Endodermal cell (in vitro differentiated cells): ENCODE measurements around the gene IKBKG. TPM values are rescaled to one million over a fixed set of nuclear protein-coding genes. Genes with fewer than 3 reads are reported as not detected.
A peak's percentile ranks its signal among the peaks of the same experiment; 100 is the strongest.

Experiments used
- DNase-seq: peaks from one replicate; pipeline ENCODE4 v3.0.0-alpha.2; 2017
- H3K27ac ChIP-seq: 2 replicates; pipeline ENCODE4 v1.5.1; 2013; ENCODE audit warnings: mild to moderate bottlenecking, low read depth, low read length, moderate library complexity
- H3K27me3 ChIP-seq: 2 replicates; pipeline ENCODE4 v1.6.1; 2013; ENCODE audit warnings: mild to moderate bottlenecking, low read length, moderate library complexity; ENCODE audit not compliant: insufficient read depth, control insufficient read depth, poor library complexity, severe bottlenecking
- H3K36me3 ChIP-seq: 2 replicates; pipeline ENCODE4 v1.7.0; 2013; ENCODE audit warnings: mild to moderate bottlenecking, low read length, moderate library complexity; ENCODE audit not compliant: control insufficient read depth, insufficient read depth
- H3K4me1 ChIP-seq: one replicate; pipeline ENCODE4 v1.7.0; 2013; ENCODE audit warnings: low read length; ENCODE audit not compliant: control insufficient read depth, insufficient read depth
- H3K4me3 ChIP-seq: 2 replicates; pipeline ENCODE4 v1.5.1; 2013; ENCODE audit warnings: mild to moderate bottlenecking, low read length, moderate library complexity
- H3K9ac ChIP-seq: 2 replicates; pipeline ENCODE4 v1.6.1; 2013; ENCODE audit warnings: mild to moderate bottlenecking, low read length, moderate library complexity; ENCODE audit not compliant: poor library complexity, severe bottlenecking; ENCODE audit errors: extremely low read depth
- H3K9me3 ChIP-seq: 2 replicates; pipeline ENCODE4 v1.6.1; 2013; ENCODE audit warnings: mild to moderate bottlenecking, low read length, moderate library complexity; ENCODE audit not compliant: control insufficient read depth
- H3K27ac Mint-ChIP-seq: 2 replicates; pipeline ENCODE4 v1.8.0; 2020; ENCODE audit warnings: mixed read lengths
- H3K27me3 Mint-ChIP-seq: 2 replicates; pipeline ENCODE4 v1.8.0; 2021; ENCODE audit warnings: mild to moderate bottlenecking, mixed read lengths; ENCODE audit not compliant: insufficient read depth
- H3K36me3 Mint-ChIP-seq: 2 replicates; pipeline ENCODE4 v1.8.0; 2020; ENCODE audit warnings: low read depth, mixed read lengths
- H3K4me1 Mint-ChIP-seq: 2 replicates; pipeline ENCODE4 v1.8.0; 2020; ENCODE audit warnings: mixed read lengths
- H3K4me3 Mint-ChIP-seq: 2 replicates; pipeline ENCODE4 v1.8.0; 2020; ENCODE audit warnings: mild to moderate bottlenecking, moderate library complexity, mixed read lengths
- H3K9me3 Mint-ChIP-seq: 2 replicates; pipeline ENCODE4 v1.8.0; 2020; ENCODE audit warnings: mild to moderate bottlenecking, mixed read lengths
- WGBS, 2 experiments: methylation state at CpG; one replicate each; pipeline versions ENCODE4 v1.1.5 to v1.1.7; 2013; ENCODE audit warnings: missing lambda C conversion rate in 2 of 2, mixed read lengths in 1 of 2; ENCODE audit not compliant: insufficient coverage in 1 of 2, insufficient read length in 1 of 2; 5-methylcytosine and 5-hydroxymethylcytosine counted together
- total RNA-seq, 2 donors: library from RNA; stranded (reverse); fragmentation: NEBNext Ultra II Directional in 1 of 2; extraction: Animal tissue kit (Norgen Biotek cat#: 25700) in 1 of 2; gene quantifications; 2 replicates in 1 of 2; 3 replicates in 1 of 2; pipeline ENCODE4 v1.2.1, GENCODE V29; 2021
- TF ChIP-seq, protein P1 (sequence below): fragments of 200-600 bp; sonication (generic); conservative IDR thresholded peaks from 2 replicates; pipeline ENCODE4 v1.5.0; 2021; ENCODE audit warnings: antibody characterized with exemption, mild to moderate bottlenecking

Gene IKBKG
- total RNA-seq, 2 donors from 2014 or later = 19.8 to 20.3 TPM

DNA sequence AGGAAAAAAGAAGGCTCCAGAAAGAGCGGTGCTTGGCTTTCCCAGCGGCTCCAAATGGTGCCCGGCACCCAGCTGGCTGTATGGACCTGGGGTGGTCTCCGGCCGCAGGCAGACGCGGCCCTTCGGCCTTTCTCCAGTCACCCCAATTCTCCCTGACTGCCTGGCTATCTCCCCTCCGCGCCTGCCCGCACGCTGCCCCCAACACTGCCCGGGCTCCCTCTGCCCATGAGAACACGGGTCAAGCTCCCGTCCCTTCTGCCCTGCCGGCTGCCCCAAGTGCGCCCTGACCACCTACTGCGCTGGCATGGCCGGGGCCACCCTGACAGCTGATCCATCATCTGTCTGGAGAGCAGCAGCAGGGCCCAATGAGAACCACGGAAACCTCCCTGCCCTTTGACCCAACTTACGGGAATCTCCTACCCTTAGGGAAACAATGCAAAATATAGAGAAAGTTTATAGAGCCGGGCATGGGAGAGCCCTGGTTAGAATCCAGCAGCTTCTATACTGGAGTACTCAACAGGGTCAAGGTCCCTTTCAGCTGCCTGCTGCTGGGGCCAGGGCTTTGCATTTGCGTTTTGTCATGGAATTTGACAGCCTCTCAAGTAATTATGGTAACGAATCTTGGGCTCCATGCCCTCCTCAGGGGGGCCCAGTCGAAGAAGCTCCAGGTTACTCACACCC is 30.2 kb upstream of the IKBKG start:
- Mint-ChIP-seq H3K27me3 (no peaks in the 10 kb centered on the region), H3K27ac (peak overlapping the region; percentile 86), H3K4me3 (peak overlapping the region; percentile 68), H3K4me1 (peaks cover 11% of the 10 kb centered on the region), H3K9me3 (peaks cover 39% of the 10 kb centered on the region), H3K36me3 (peaks cover 9% of the 10 kb centered on the region)
- no peaks in the 10 kb centered on the region for H3K27me3 ChIP-seq
- no peaks in the 10 kb centered on the region for H3K36me3 ChIP-seq
- H3K9ac ChIP-seq = peak overlapping the region; percentile 49
- TF ChIP-seq, protein P1, sequence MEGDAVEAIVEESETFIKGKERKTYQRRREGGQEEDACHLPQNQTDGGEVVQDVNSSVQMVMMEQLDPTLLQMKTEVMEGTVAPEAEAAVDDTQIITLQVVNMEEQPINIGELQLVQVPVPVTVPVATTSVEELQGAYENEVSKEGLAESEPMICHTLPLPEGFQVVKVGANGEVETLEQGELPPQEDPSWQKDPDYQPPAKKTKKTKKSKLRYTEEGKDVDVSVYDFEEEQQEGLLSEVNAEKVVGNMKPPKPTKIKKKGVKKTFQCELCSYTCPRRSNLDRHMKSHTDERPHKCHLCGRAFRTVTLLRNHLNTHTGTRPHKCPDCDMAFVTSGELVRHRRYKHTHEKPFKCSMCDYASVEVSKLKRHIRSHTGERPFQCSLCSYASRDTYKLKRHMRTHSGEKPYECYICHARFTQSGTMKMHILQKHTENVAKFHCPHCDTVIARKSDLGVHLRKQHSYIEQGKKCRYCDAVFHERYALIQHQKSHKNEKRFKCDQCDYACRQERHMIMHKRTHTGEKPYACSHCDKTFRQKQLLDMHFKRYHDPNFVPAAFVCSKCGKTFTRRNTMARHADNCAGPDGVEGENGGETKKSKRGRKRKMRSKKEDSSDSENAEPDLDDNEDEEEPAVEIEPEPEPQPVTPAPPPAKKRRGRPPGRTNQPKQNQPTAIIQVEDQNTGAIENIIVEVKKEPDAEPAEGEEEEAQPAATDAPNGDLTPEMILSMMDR = no peak
- no peaks in the 10 kb centered on the region for H3K9me3 ChIP-seq
- WGBS, 2 experiments = 13 to 16% methylated on average over 4 to 25 of the region's 25 CpGs
- DNase-seq = peak; percentile 84
- peak overlapping the region; percentile 81 for H3K27ac ChIP-seq
- peak overlapping the region; percentile 81 for H3K4me3 ChIP-seq
- H3K4me1 ChIP-seq = no peaks in the 10 kb centered on the region

DNA sequence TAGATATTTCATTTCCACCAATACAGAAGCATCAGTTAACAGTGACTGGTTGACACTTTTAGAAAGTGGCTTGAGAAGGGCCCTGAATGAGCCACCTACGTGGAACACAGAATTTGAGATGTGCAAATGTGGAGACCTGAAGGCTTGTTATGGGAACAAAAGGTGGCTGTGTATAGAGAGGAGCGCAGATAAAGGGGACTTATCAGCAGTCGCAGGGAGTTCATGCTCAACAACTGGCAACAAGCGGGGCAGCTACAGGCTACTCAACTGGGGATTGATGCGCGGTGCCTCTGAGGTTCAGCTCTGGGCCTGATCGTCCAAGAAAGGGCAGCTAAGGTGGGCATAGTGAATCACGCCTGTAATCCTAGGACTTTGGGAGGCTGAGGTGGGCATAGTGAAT is 28.0 kb upstream of the IKBKG start:
- H3K27ac Mint-ChIP-seq = no peak overlapping the region
- Histone ChIP-seq H3K27ac (no peak overlapping the region), H3K9ac (no peak overlapping the region), H3K9me3 (no peaks in the 10 kb centered on the region), H3K27me3 (no peaks in the 10 kb centered on the region), H3K4me1 (no peaks in the 10 kb centered on the region), H3K4me3 (no peak overlapping the region), H3K36me3 (no peaks in the 10 kb centered on the region)
- no peak for DNase-seq
- TF ChIP-seq, protein P1 = no peak
- H3K36me3 Mint-ChIP-seq = peaks cover 5% of the 10 kb centered on the region
- no peak overlapping the region for H3K4me3 Mint-ChIP-seq
- WGBS, 2 experiments = 95% methylated on average over 7 of the region's 8 CpGs; no CpG with 5 or more reads in 1 of the 2 experiments
- peaks cover 11% of the 10 kb centered on the region for H3K4me1 Mint-ChIP-seq
- H3K27me3 Mint-ChIP-seq = peaks cover 4% of the 10 kb centered on the region
- peaks cover 43% of the 10 kb centered on the region for H3K9me3 Mint-ChIP-seq

DNA sequence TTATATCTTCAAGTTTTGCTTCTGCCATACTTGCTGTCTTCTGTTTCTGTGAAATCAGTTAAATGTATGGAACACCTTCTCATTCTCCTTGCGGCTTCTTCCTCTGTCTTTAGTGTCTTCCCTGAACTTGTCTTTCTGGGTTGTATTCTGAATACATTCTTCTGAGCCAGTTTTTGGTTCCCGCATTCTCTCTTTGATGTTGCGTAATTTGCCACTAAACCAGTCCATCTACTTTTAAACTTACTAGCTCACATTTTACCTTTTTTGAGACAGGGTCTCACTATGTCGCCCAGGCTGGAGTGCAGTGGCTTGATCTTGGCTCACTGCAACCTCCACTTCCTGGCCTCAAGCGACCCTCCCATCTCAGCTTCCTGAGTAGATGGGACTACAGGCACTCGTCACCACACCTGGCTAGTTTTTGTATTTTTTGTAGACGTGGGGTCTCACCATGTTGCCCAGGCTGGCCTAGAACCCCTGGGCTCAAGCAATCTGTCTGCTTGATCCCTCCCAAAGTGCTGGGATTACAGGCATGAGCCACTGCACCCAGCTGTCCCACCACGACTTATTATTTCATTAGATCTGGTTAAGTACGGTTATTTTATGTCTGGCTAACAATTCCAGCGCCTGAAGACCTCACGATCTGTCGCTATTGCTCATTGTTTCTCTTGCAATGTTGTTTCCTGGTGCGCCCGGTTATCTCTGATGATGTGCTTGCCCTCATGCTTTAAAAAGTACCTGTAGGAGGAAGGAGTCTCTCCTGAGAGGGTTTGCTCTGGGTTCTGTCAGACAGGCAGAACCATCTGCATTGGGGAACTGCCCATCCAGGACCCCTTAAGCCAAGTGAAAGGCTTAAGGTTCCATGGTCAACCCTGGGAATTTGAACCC is 21.6 kb upstream of the IKBKG start:
- TF ChIP-seq, protein P1 = no peak
- DNase-seq = no peak
- no peak overlapping the region for H3K9ac ChIP-seq
- WGBS, 2 experiments = 96 to 97% methylated on average over 5 to 14 of the region's 14 CpGs
- no peak overlapping the region for H3K4me3 Mint-ChIP-seq
- no peaks in the 10 kb centered on the region for H3K9me3 ChIP-seq
- peaks cover 14% of the 10 kb centered on the region for H3K27me3 Mint-ChIP-seq
- no peaks in the 10 kb centered on the region for H3K27me3 ChIP-seq
- peaks cover 2% of the 10 kb centered on the region for H3K4me1 Mint-ChIP-seq
- H3K4me3 ChIP-seq = no peak overlapping the region
- no peaks in the 10 kb centered on the region for H3K36me3 ChIP-seq
- H3K4me1 ChIP-seq = no peaks in the 10 kb centered on the region
- no peak overlapping the region for H3K27ac Mint-ChIP-seq
- no peak overlapping the region for H3K27ac ChIP-seq
- H3K36me3 Mint-ChIP-seq = peaks cover 4% of the 10 kb centered on the region
- peaks cover 53% of the 10 kb centered on the region for H3K9me3 Mint-ChIP-seq
